ENCODE results near the gene SH3BP4. TPM values are rescaled to one million over a fixed set of nuclear protein-coding genes. Genes with fewer than 3 reads are reported as not detected.

Gene SH3BP4
- polyA plus RNA-seq, 1 donor (not counting 4 experiments of a cell fraction or from before 2014, with no cell fraction given): 50.4 TPM

DNA sequence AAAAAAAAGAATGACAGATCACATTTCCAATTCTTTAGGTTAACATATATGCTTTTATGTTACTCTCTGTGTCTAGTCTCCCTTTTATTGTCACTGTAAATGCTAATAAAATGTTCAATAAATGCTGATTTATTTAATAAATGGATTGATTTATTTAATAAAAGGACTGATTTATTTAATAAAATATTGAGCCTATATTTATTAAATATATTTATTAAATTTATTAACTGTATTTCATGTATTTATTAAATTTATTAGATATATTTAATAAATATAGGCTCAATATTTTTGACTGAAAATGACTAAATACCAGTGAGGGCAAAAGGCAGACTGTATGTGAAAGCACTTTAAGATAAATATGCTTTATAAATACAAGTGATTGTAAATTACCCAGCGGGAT, 142.6 kb downstream of the SH3BP4 start:
- H3K36me3 ChIP-seq (ENCODE audit: control insufficient read depth in 2 of 2, extremely low read depth in 1 of 2, insufficient read depth in 2 of 2, low read length in 2 of 2): no peaks in the 10 kb centered on the region
- no peaks in the 10 kb centered on the region for H3K9me3 ChIP-seq (ENCODE audit: control insufficient read depth, low read depth, low read length)
- H3K27ac ChIP-seq (ENCODE audit: control insufficient read depth, insufficient read depth, low read length): no peak overlapping the region
- H3K79me2 ChIP-seq (ENCODE audit: control insufficient read depth, insufficient read depth, low read length): no peaks in the 10 kb centered on the region
- no peaks in the 10 kb centered on the region for H3K4me1 ChIP-seq (ENCODE audit: control insufficient read depth, extremely low read depth, insufficient read depth, low read length)
- no peak overlapping the region for H3K4me2 ChIP-seq (ENCODE audit: control insufficient read depth, extremely low read depth, insufficient read depth, low read depth, low read length)
- no peak overlapping the region for H3K9ac ChIP-seq (ENCODE audit: control insufficient read depth, extremely low read depth, insufficient read depth, low read length)
- no peak for DNase-seq (ENCODE audit: low read depth, low spot score)
- H3K9me1 ChIP-seq (ENCODE audit: control insufficient read depth, extremely low read depth, insufficient read depth, low read length): no peaks in the 10 kb centered on the region
- no peak overlapping the region for H2AFZ ChIP-seq (ENCODE audit: control insufficient read depth, low read length)
- H4K20me1 ChIP-seq (ENCODE audit: control insufficient read depth, extremely low read depth, insufficient read depth, low read length): no peaks in the 10 kb centered on the region
- no peak for TF ChIP-seq EZH2 (IDR thresholded peaks at IDR 0.05; ENCODE audit: low read length)
- TF ChIP-seq, protein P1, sequence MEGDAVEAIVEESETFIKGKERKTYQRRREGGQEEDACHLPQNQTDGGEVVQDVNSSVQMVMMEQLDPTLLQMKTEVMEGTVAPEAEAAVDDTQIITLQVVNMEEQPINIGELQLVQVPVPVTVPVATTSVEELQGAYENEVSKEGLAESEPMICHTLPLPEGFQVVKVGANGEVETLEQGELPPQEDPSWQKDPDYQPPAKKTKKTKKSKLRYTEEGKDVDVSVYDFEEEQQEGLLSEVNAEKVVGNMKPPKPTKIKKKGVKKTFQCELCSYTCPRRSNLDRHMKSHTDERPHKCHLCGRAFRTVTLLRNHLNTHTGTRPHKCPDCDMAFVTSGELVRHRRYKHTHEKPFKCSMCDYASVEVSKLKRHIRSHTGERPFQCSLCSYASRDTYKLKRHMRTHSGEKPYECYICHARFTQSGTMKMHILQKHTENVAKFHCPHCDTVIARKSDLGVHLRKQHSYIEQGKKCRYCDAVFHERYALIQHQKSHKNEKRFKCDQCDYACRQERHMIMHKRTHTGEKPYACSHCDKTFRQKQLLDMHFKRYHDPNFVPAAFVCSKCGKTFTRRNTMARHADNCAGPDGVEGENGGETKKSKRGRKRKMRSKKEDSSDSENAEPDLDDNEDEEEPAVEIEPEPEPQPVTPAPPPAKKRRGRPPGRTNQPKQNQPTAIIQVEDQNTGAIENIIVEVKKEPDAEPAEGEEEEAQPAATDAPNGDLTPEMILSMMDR (optimal IDR thresholded peaks at IDR 0.05 in 1 of 3, IDR thresholded peaks at IDR 0.05 in 1 of 3, conservative IDR thresholded peaks at IDR 0.05 in 1 of 3; ENCODE audit: extremely low read depth in 1 of 3, insufficient read depth in 2 of 3, low read length in 3 of 3): no peak
- H3K4me3 ChIP-seq (ENCODE audit: control insufficient read depth in 2 of 3, extremely low read depth in 1 of 3, insufficient read depth in 2 of 3, low read depth in 1 of 3, low read length in 3 of 3): no peak overlapping the region
- dilution Hi-C loops (cut with MboI; ENCODE audit: extremely low pct_ligation_motif_present, low sequenced_read_pairs): no loop called here
- FAIRE-seq: no peak
- H3K27me3 ChIP-seq (ENCODE audit: control insufficient read depth, extremely low read depth, insufficient read depth, low read length): peaks cover 3% of the 10 kb centered on the region

GRCh38 chr2:235095569-235095968, 143.8 kb downstream of the SH3BP4 start:
- Histone ChIP-seq H3K27ac (ENCODE audit: control insufficient read depth, insufficient read depth, low read length) (no peak overlapping the region), H3K36me3 (ENCODE audit: control insufficient read depth in 2 of 2, extremely low read depth in 1 of 2, insufficient read depth in 2 of 2, low read length in 2 of 2) (no peaks in the 10 kb centered on the region), H3K79me2 (ENCODE audit: control insufficient read depth, insufficient read depth, low read length) (no peaks in the 10 kb centered on the region), H3K9me3 (ENCODE audit: control insufficient read depth, low read depth, low read length) (no peaks in the 10 kb centered on the region), H3K9ac (ENCODE audit: control insufficient read depth, extremely low read depth, insufficient read depth, low read length) (no peak overlapping the region), H3K27me3 (ENCODE audit: control insufficient read depth, extremely low read depth, insufficient read depth, low read length) (peaks cover 3% of the 10 kb centered on the region), H2AFZ (ENCODE audit: control insufficient read depth, low read length) (no peak overlapping the region), H3K9me1 (ENCODE audit: control insufficient read depth, extremely low read depth, insufficient read depth, low read length) (no peaks in the 10 kb centered on the region), H3K4me2 (ENCODE audit: control insufficient read depth, extremely low read depth, insufficient read depth, low read depth, low read length) (no peak overlapping the region), H4K20me1 (ENCODE audit: control insufficient read depth, extremely low read depth, insufficient read depth, low read length) (no peaks in the 10 kb centered on the region), H3K4me1 (ENCODE audit: control insufficient read depth, extremely low read depth, insufficient read depth, low read length) (no peaks in the 10 kb centered on the region), H3K4me3 (ENCODE audit: control insufficient read depth in 2 of 3, extremely low read depth in 1 of 3, insufficient read depth in 2 of 3, low read depth in 1 of 3, low read length in 3 of 3) (no peak overlapping the region)
- DNase-seq (ENCODE audit: low read depth, low spot score) (no peak), FAIRE-seq (no peak)
- TF ChIP-seq, protein P1 (optimal IDR thresholded peaks at IDR 0.05 in 1 of 3, IDR thresholded peaks at IDR 0.05 in 1 of 3, conservative IDR thresholded peaks at IDR 0.05 in 1 of 3; ENCODE audit: extremely low read depth in 1 of 3, insufficient read depth in 2 of 3, low read length in 3 of 3): no peak
- TF ChIP-seq EZH2 (IDR thresholded peaks at IDR 0.05; ENCODE audit: low read length): no peak
- dilution Hi-C loops (cut with MboI; ENCODE audit: extremely low pct_ligation_motif_present, low sequenced_read_pairs): no loop called here
